Measurements from ENCODE around the gene CSPG5.

The CSPG5 gene

DNA sequence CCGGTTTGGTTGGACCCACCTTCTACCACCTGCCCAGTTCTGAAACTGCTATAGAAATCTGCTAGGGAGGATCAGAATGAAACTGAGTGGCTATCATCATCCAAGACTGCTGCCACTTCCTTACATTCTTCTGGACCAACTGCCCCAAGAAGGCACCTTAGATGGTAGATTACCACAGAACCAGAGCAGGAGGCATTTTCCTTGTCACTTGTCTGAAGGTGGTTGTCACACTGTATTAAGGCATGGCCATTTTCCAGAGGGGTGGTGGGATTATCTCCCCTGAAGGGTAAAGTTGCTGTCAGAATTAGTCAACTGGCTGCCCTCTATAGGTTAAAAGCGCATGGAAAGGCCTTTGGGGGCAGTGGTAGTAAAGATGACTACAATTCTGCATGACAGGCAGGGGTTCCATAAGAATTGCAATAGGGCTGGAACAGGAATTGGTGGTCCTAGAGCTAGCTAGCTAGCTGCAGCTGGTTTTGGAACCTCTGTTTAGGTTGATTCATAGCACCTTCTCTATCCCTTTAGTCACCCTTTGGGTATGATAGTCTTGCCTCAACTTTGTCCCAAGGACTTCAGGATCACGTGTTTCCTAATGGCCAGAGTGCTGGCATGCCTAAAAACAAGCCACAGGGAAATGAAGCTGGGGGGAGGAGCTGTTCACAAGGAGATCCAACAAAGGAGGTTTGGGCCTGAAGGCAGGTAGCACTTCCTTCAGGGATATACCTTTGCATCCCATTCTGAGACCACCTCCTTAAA is 4.8 kb upstream of the CSPG5 start:
- no peak for DNase-seq

DNA sequence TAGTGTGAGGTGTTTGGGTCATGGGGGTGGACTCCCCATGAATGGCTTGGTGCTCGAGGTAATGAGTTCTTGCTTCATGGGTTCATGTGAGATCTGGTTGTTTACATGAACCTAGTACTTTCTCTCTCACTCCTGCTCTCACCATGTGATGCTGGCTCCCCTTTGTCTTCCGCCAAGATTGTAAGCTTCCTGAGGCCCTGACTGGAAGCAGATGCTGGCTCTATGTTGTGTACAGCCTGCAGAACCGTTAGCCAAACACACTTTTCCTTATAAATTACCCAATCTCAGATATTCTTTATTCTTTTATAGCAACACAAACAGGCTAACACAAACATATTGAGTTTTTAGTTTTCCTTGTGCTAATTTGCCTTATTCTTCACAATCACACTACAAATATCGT is 3.2 kb upstream of the CSPG5 start:
- no peak for DNase-seq

DNA sequence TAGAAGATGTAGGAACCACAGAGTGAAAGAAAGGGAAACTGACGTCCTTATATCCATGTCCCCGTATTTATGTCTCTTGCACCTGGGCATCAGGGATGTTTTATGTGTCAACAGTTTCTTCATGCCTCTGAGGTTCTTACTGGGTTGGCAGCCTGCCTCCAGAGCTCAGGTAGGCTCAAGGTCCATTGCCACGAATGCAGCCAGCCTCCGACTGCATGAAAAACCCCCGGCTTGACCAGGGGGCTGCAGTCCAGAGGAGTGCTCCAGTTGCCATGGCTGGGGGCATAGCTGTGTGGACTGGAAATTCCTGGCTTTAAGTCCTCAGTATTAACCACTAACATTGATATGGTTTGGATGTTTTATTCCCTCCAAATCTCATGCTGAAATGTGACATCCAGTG is 2.8 kb upstream of the CSPG5 start:
- no peak for DNase-seq

- DNase-seq, result no peak
These were observed 1.8 kb upstream of the CSPG5 start for GRCh38 chr3:47580481-47580880.

DNA sequence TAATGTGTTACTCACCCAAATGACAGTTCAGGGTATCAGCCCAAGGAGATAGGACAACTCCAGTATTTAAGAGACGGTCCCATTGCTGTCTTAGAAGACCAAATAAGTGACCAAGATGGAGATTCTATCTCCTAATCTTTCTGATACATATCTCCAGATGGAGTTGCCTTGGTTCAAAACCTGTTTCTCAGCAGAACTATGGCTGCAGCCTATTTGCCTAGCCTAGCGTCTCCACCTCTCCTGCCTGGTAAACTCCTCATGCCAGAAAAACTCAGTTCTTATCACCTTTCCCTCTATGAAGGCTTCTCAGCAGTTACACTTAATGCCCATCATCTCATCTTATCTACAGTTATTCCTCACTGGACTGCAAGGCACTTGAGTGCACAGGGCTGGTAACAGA is 1.2 kb upstream of the CSPG5 start:
- no peak for DNase-seq

DNA sequence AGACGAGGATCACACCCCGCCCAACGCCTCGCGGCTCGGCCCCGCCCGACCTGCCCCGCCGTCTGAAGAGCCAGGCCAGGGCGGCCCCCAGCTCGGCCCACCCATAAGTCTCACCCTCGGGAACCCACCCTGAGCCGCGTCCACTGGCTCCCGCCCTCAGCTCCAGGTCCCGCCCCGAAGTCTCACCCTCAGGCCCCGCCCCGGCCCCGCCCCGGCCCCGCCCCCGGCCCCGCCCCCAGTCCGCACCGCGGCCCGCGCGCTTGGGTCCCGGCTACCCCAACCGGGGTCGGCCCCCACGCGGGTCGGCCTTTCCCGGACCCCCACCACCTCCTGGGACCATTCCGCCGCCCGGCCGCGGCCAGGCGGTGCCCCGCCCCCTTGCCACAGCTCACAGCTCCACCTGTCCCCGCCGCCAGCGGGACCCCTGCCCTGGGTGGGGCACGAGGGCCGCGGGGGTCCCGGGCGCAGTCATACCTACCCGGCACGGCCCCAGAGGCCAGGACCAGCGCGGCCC is 489 bp downstream of the CSPG5 start:
- DNase-seq, result peak; percentile 27

DNA sequence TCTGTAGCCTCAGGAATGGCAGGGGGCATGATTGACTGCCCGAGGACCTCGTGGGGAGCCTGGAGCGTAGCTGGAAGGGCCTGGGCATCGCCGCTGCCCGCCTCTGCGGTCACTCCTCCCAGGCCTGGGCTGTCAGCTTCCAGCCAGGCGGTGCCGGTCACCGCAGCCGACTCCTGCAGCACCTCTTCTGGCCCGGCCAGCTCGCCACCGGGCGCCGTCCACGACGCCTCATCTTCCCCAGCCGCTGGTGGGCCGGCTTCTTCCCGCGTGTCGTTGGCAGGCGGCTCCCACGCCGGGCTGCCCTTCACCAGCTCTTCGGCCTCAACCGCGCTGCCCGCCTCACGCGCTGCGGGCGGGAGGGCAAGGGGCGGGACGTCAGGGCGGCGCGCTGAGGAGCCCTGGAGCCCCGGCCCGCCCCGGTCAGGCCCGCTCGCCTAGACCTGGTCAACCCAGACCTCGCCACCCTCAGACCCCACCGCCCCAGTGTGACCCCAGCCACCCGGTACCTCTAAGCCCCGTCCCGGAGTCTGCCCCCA is 1.0 kb downstream of the CSPG5 start:
- DNase-seq, result no peak

DNA sequence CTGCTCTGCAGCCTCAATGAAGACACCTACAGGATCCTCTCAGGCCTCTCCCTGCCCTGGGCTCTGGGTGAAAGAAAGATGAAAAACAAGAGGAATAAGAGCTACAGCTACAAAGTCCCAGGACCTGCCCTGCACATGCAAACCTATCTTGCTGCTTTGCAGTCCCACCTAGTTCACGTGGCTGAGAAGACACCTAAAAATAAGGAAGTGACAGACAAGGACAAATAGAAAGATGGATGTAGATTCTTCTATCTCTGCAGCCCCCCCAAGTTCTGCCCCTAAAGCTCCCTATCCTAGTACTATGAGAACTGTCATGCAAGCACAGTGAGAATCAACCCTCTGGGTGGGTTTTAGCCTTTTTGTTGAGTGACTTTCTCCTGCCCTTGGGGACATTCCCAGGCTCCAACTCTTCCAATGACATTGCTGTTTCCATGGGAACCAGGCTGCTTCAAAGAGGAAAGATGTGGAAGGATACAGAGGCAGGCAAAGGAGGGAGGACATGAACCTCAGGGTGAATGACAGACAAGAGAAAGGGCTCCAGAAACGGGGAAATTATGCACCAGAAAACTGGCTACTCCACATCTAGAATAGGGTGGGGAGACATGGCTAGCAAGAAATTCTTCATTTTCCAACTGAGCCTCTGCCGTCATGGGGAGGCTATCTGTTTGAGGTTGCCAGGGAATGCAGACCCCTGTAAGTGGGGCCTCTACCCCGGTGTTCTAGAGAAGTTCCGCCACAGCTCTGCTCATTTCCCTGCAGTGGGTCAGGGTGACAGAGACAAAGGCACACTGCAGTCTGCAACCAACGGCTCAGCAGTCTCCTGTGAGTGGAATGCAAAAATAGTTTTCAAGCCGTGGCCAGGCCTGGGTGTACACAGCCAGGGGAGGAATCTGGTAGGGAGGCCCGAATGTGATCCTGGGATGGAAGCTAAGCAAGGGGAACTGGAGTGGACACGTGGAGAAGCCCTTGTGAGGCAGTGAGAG is 5.2 kb downstream of the CSPG5 start:
- no peak for DNase-seq

GRCh38 chr3:47571391-47572175 is 7.1 kb downstream of the CSPG5 start:
- no peak for DNase-seq

GRCh38 chr3:47568901-47569300 is 9.8 kb downstream of the CSPG5 start:
- DNase-seq, result no peak

GRCh38 chr3:47567149-47567548 is 11.5 kb downstream of the CSPG5 start:
- DNase-seq, result no peak

- no peak for DNase-seq
These were observed 12.0 kb downstream of the CSPG5 start for GRCh38 chr3:47566667-47567066.

- DNase-seq, result no peak
These were observed 12.7 kb downstream of the CSPG5 start for GRCh38 chr3:47565734-47566550.

DNA sequence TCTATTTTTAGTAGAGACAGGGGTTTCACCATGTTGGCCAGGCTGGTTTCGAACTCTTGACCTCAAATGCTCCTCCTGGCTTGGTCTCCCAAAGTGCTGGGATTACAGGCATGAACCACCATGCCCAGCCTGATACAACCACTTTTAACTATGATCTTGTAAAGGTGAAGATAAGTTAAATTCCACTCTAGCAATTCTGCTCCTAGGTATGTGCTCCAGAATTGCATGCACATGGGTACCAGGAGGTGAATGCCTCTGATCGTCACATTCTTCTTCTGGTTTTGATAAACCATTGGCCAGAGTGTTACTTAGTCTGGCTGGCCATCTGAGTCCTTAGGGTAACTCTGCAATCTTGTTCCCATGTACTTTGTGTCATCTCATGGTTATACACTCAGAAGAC is 22.3 kb downstream of the CSPG5 start:
- no peak for DNase-seq

GRCh38 chr3:47554335-47554734 is 24.3 kb downstream of the CSPG5 start:
- no peak for DNase-seq

- no peak for DNase-seq
These were observed 25.3 kb downstream of the CSPG5 start for GRCh38 chr3:47553407-47553806.

- no peak for DNase-seq
These were observed 36.0 kb downstream of the CSPG5 start for GRCh38 chr3:47542471-47543173.

DNA sequence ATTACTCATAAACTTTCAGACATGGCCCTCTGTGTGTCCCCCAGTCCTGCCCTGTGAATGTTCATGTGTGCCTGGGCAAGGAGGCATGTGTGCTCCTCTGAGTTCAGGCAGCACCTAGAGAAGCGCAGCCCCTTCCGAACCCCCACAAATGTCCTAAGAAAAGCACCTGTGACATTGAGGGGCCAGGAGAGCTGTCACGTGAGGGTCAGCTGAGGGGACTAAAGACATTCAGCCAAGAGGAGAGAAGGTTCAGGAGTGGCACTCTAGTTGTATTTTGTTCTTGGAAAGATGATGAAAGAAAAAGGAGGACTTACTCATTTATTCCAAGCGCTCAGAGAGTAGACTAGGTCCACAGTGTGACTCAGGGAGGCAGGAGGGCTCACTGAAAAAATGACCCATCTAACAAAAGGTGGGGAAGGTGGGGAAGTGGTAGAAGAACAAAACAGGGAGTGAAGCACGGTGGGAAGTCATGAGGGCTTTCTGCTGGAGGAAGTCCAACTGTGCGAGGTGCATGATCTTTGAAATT is 37.0 kb downstream of the CSPG5 start:
- no peak for DNase-seq

DNA sequence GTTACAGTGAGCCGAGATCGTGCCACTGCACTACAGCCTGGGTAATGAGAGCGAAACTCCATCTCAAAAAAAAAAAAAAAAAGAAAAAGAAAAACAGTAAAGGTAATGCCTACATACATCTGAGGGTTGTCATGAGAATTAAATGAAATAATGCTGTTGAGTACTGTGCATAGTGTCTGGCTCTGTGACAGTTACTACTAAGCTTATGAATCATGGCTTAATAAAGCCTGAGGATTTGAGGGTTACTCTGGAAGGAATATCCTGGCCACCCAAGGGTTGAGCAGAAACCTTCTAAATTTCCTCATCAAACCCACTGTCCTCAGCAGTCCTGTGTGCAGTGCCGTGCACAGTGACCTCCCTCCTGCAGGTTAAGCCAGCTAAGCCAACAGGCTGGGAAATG is 38.4 kb downstream of the CSPG5 start:
- DNase-seq, result no peak

- no peak for DNase-seq
These were observed 41.7 kb downstream of the CSPG5 start for GRCh38 chr3:47536967-47537366.
